Measurements from ENCODE around the gene CCT6A. TPM values are rescaled to one million over a fixed set of nuclear protein-coding genes. Genes with fewer than 3 reads are reported as not detected.
"Not testable (repeated sequence)": the region's sequence is repeated elsewhere in the genome, so short reads cannot be mapped to it uniquely, and the experiment has no call there.

The CCT6A gene
- polyA plus RNA-seq, 1 experiment: 110 TPM

DNA sequence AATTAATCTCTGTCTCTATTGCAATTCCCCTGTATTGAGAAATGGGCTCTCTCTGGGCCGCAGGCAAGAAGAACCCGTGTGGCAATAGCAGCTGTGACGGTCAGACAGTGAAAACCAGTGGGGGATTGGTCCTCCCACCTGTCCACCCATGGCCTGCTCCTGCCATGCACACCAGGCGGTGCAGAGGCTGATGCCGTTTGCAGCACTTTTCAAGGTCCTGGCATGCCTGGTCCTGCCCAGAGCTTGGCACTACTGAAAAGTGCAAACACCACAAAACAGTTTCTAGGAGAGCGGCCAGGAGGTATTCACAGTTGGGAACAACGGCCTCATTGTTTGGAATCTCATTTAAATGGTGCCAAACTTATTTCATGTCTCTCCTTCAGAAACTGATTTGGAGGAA, 41.9 kb upstream of the CCT6A start:
- no peak for TF ChIP-seq CTCF (IDR thresholded peaks at IDR 0.05; ENCODE audit: insufficient read depth, low read depth, low read length)
- ChIA-PET POLR2A (no interaction called here), CTCF (no interaction called here)
- Histone ChIP-seq H3K36me3 (ENCODE audit: control insufficient read depth, insufficient read depth, low read length) (peaks cover 2% of the 10 kb centered on the region; the same call in 1 of the 2 replicates), H3K4me3 (ENCODE audit: low read depth, low read length) (no peak overlapping the region), H3K27me3 (ENCODE audit: control insufficient read depth, insufficient read depth, low read length) (no peaks in the 10 kb centered on the region)
- DNase-seq (ENCODE audit: low read depth): no peak

DNA sequence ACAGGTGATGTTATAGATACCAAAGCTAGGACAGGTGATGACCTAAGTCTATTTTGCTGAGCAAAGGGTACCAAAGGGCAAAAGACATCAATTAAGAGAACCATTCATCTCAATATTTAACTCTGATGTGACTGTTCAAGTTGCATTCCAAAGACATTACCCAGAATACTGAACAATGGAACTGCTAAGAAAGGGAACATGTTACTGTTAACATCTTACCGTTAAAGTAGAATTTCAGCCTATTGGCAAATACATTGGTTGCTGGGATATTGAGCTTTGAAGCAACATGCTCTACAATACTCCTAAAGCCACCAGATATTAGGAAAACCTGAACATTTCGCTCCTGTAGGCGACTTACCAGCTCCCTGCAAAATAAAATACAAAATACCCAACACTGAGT, 34.5 kb upstream of the CCT6A start:
- CTCF ChIA-PET: interaction anchor here (1.2 to 1.8 kb wide), 2 partner anchors 11 to 13 kb away, joined by 3 to 5 read pairs; no protein-coding TSS in a partner anchor
- H3K27me3 ChIP-seq (ENCODE audit: control insufficient read depth, insufficient read depth, low read length); POLR2A ChIA-PET; DNase-seq (ENCODE audit: low read depth); H3K36me3 ChIP-seq (ENCODE audit: control insufficient read depth, insufficient read depth, low read length); H3K4me3 ChIP-seq (ENCODE audit: low read depth, low read length): not testable (repeated sequence)

GRCh38 chr7:56019501-56019900, 32.1 kb upstream of the CCT6A start:
- POLR2A ChIA-PET: no interaction called here
- CTCF ChIA-PET: interaction anchor here (0.9 to 1.0 kb wide), 3 partner anchors 15 to 73 kb away, joined by 3 to 4 read pairs (median 3); partner anchors contain the start of gene PHKG1
- no peak overlapping the region for H3K4me3 ChIP-seq (ENCODE audit: low read depth, low read length)
- no peak for DNase-seq (ENCODE audit: low read depth)
- H3K36me3 ChIP-seq (ENCODE audit: control insufficient read depth, insufficient read depth, low read length): peaks cover 7% of the 10 kb centered on the region
- no peak for TF ChIP-seq CTCF (IDR thresholded peaks at IDR 0.05; ENCODE audit: insufficient read depth, low read depth, low read length)
- no peaks in the 10 kb centered on the region for H3K27me3 ChIP-seq (ENCODE audit: control insufficient read depth, insufficient read depth, low read length)

DNA sequence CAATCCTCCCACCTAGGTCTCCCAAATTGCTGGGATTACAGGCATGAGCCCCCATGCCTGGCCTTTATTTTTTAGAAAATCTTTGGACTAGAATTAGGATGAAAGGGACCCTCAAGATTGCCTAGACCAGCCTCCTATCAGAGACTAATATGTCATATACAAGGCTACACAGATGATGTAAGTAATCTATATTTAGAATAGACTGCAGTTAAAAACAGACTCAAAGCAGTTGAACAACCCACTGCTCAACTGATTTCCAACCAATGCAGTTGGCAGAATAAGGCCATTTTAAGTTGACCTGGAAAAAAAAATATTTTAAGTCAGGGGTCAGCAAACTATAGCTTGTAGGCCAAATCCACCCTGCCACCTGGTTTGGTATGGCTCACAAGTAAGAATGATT, 28.1 kb upstream of the CCT6A start:
- DNase-seq (ENCODE audit: low read depth): no peak
- POLR2A ChIA-PET: no interaction called here
- CTCF ChIA-PET: no interaction called here
- peaks cover 7% of the 10 kb centered on the region for H3K36me3 ChIP-seq (ENCODE audit: control insufficient read depth, insufficient read depth, low read length)
- no peak overlapping the region for H3K4me3 ChIP-seq (ENCODE audit: low read depth, low read length)
- no peak for TF ChIP-seq CTCF (IDR thresholded peaks at IDR 0.05; ENCODE audit: insufficient read depth, low read depth, low read length)
- no peaks in the 10 kb centered on the region for H3K27me3 ChIP-seq (ENCODE audit: control insufficient read depth, insufficient read depth, low read length)

DNA sequence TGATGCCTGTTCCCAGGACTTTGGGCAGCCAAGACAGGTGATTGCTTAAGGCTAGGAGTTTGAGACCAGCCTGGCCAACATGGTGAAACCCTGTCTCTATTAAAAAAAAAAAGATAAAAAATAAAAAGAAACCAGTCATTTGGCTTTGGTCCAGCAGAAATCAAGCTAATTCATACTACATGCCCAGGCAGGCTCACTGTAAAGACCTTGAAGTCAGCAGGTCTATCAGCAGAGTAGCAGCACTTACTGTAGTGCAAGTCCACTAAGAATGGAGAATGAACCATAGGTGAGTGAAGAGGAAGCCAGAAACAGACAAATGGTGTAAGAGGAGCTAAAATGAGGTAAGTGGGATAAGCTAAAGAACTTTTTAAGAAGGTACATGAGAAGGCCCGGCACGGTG, 25.0 kb upstream of the CCT6A start:
- Histone ChIP-seq H3K4me3 (ENCODE audit: low read depth, low read length) (no peak overlapping the region), H3K27me3 (ENCODE audit: control insufficient read depth, insufficient read depth, low read length) (no peaks in the 10 kb centered on the region), H3K36me3 (ENCODE audit: control insufficient read depth, insufficient read depth, low read length) (peaks cover 4% of the 10 kb centered on the region)
- no peak for TF ChIP-seq CTCF (IDR thresholded peaks at IDR 0.05; ENCODE audit: insufficient read depth, low read depth, low read length)
- ChIA-PET POLR2A (no interaction called here), CTCF (interaction anchor here (1.0 kb wide), 1 partner anchor 22 kb away, joined by 3 read pairs; no protein-coding TSS in a partner anchor)
- no peak for DNase-seq (ENCODE audit: low read depth)

- Histone ChIP-seq H3K4me3 (ENCODE audit: low read depth, low read length) (no peak overlapping the region), H3K27me3 (ENCODE audit: control insufficient read depth, insufficient read depth, low read length) (no peaks in the 10 kb centered on the region), H3K36me3 (ENCODE audit: control insufficient read depth, insufficient read depth, low read length) (peaks cover 2% of the 10 kb centered on the region)
- CTCF ChIA-PET: interaction anchor here (0.7 to 0.9 kb wide), 2 partner anchors 13 to 24 kb away, joined by 3 read pairs; no protein-coding TSS in a partner anchor
- no peak for DNase-seq (ENCODE audit: low read depth)
- POLR2A ChIA-PET: no interaction called here
- no peak for TF ChIP-seq CTCF (IDR thresholded peaks at IDR 0.05; ENCODE audit: insufficient read depth, low read depth, low read length)
Measured at GRCh38 chr7:56028942-56029630, 22.5 kb upstream of the CCT6A start.
